Measurements from ENCODE around the gene PRKCZ.

Gene PRKCZ

DNA sequence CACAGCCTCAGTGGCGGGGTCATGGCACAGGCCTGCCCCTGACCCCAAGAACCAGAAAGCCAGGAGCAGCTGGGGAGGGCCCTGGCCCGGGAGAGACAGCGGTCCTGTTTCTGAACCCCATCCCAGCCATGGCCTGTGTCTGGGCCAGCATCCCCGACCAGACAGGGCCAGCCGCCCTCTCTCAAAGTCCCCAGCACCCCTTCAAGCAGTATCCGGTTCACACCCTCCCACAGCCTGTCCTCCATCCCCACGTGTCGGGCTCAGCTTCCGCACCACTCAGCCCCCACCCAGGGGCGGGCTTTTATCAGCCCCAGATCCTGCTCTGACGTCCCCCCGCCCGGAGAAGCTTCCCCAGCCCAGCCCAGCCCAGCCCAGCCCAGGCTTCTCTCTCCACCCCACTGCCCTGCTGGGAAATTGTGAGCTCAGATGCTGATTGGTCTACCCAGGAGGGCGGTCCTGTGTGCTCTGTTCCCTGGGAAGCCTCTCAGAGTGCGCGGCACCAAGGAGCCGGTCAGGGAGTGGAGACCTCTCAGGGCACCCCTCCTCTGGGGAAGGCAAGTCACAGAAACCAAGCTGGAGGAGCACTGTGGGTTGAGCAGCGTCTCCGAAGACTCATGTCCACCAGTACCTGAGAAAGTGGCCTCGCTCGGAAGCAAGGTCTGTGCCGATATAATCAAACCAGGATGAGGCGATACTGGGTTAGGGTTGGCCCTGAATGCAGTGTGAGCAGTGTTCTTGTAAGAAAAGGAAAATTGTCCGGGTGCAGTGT, 149.0 kb downstream of the PRKCZ start:
- peak; percentile 90 for DNase-seq

GRCh38 chr1:2200308-2200943, 150.2 kb downstream of the PRKCZ start:
- DNase-seq, result no peak

GRCh38 chr1:2201062-2201461, 150.9 kb downstream of the PRKCZ start:
- no peak for DNase-seq

DNA sequence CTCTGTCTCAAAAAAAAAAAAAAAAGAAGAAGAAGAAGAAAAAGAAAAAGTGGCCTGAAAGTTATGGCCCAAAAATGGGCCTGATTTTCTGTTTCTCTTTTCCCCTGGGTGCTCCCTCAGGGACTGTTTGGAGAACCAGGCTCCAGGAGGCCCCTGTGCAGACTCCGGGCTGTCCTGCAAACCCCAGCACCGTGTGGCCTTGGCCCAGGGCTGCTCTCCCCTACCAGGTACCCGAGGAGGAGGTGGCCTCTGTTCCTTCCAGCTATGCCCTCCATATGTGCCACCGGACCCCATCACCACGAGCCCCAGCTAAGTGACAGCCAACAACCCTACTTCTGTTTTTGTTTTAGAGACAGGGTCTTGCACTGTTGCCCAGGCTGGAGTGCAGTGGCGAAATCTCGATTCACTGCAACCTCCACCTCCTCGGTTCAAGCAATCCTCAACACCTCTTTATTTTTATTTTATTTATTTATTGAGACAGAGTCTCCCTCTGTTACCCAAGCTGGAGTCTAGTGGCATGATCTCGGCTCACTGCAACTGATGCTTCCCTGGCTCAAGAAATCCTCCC, 151.9 kb downstream of the PRKCZ start:
- DNase-seq, result no peak

GRCh38 chr1:2202843-2203601, 152.8 kb downstream of the PRKCZ start:
- no peak for DNase-seq

GRCh38 chr1:2203671-2204414, 153.6 kb downstream of the PRKCZ start:
- no peak for DNase-seq

DNA sequence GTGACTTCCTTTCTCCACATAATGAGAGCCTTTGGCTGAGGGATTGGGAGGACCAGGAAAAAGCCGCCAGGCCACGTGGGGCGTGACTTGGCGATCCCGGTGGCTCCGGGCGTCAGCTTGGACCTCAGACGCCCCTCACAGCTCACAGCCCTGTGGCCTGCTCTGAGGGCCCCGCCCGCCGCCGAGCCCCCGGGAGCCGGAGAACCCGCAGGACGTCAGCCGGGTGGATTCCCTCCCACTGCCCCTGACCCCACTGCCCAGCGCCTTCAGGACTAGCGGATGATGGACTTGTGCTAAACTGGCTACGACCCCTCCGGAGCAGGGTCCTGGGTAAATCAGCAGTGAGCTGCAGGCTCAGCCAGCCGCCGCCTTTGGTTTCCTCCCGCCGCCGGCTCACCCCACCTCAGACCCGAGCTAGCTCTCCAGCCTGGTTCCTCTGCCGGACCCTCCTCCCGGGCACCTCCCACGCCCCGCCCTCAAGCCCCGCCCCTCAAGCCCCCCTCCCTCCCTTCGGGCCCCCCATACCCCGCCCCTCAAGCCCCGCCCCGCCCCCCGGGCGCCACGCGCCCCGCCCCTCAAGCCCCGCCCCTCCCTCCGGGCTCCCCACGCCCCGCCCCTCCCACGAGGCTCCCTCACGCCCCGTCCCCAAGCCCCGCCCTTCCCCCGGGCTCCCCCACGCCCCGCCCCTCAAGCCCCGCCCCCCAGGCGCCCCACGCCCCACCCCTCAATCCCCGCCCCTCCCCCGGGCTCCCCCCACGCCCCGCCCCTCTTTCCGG, 154.4 kb downstream of the PRKCZ start:
- no peak for DNase-seq

GRCh38 chr1:2205191-2205952, 155.2 kb downstream of the PRKCZ start:
- DNase-seq, result peak; percentile 27

GRCh38 chr1:2206813-2207487, 156.7 kb downstream of the PRKCZ start:
- DNase-seq, result no peak

DNA sequence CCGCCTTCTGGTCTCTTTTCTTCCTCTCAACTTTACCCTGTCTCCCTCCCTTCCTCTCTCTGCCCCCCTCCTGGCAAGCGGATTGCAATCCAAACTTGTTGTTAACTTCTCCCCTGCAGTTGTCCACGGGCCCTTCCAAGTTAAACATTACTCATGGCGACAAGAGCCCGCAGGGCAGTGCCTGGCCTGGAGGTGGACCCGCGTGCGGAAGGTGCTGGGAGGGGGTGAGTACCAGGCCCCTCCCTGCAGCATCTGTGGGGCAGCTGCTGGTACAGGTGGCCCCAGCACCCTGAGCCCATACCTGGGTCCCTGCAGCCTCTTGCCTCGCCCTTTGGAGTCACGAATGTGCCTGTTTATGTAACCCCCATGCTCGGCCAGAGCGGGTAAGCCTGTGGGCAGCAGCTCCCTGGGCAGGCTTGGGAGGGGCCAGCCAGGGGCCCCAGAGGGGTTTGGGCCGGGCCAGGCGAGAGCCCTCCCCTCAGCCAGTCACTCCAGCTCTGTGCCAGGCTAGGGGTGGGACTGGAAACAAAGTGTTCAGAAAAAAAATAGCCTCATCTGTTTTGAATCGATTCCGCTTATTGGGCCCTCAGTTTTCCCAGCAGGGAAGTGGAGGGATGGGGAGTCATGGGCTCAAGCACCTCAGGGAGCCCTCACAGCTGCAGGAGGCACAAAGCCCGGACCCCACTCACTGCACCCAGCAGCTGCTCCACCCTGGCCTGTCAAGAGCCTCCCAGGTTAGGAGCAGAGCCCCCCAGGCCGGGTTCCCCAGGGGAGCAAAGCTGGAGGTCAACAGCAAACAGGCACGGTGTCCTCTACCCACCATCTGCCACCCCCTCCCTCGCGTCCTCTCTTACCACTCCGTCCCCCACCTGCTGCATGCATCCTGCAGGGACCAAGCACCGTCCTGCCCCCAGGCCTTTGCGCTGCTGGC, 158.4 kb downstream of the PRKCZ start:
- no peak for DNase-seq

GRCh38 chr1:2209400-2210083, 159.3 kb downstream of the PRKCZ start:
- DNase-seq, result no peak

DNA sequence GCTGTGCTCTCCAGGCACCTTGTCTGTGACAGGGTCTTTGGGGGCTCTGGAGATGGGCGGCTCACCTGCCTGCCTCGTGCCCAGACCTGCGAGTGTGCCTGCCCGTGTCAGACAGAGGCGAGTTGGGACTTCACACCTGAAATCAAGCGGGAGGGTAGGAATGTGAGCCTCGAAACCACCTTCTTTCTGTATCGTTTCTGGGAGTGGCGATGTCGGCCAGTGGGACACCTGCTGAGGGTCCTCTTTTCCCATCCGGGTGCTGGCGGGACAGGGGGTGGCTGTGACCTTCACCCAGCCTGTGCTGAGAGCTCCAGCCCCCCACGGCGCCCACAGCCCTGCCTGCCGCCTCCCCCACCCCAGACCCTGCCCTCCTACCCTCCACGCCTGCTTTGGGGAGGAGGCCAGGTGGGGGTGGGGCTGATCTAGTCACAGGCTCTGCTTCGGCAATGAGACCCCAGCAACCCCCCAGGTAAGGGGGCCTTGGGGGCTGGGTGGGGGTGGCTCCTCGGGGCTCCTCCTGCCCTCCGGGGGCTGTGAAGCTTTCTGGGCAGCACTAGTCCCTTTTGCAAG, 160.0 kb downstream of the PRKCZ start:
- no peak for DNase-seq

- no peak for DNase-seq
Measured at GRCh38 chr1:2210786-2211185, 160.6 kb downstream of the PRKCZ start.

GRCh38 chr1:2212274-2212531, 162.0 kb downstream of the PRKCZ start:
- no peak for DNase-seq

DNA sequence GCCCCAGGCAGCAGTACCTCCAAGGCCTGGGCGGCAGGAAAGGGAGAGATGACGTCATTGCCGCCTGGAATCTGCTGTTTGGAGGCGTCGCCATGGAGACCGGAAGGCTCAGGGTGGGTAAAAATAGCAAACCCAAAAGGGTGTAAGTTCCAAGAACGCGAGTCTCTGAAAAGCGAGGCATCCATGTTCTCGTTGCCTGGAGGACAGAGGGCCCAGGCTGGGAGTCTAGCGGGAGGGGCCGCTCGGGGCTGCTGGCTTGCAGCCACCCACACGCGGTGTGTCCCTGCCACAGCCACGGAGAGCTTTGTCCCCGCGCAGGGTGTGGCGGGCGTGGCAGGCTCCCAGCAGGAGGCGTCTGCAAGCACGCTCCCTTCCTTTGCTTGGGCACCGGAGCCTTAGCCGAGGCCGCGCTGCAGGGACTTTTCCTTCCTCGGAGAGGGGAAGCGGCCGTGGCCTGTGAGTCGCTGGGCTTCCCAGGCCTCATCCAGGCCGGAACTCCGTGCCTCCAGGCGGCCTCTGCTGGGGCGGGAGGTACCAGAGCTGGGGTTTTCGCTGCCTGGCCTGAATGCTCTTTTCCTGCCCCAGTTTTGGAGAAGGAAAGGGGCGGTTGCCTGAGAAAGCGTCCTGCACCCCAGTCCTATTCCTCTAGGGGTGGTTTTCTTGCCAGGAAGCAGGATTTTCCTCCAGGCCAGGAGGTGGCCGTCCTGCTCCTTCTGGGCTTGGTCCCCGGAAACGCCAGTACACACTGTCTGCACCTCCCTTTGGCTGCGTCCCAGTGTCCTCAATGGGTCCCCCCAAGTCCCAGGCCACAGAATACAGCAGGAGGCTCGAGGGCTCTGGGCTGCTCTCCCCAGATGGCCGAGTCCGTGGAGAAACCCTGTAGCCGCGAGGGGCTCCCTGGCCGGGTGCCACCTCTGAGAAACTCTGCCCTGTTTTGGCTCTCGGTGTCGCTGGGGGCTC, 162.6 kb downstream of the PRKCZ start:
- no peak for DNase-seq

- no peak for DNase-seq
Measured at GRCh38 chr1:2213576-2214505, 163.6 kb downstream of the PRKCZ start.
